Measurements from ENCODE around the gene ERN1. TPM values are rescaled to one million over a fixed set of nuclear protein-coding genes. Genes with fewer than 3 reads are reported as not detected.

Gene ERN1
- total and polyA plus RNA-seq, 10 donors: 3.1 to 65.4 (median 44.1) TPM

GRCh38 chr17:64083093-64083492, 46.9 kb downstream of the ERN1 start:
- WGBS, 5 donors: 74 to 88% (median 85%) methylated on average over 3 of the region's 3 CpGs
- peaks cover 0 to 22% (median 0%) of the 10 kb centered on the region in 6 donors for H3K36me3 ChIP-seq
- no peaks in the 10 kb centered on the region for H3K9me3 ChIP-seq
- no peak overlapping the region for H3K4me3 ChIP-seq
- intact Hi-C loops (cut with DNase I; ENCODE audit: low total_unique reads): no loop called here
- TF ChIP-seq POLR2A (IDR thresholded peaks at IDR 0.05): no peak
- no peak for TF ChIP-seq POLR2AphosphoS5 (IDR thresholded peaks at IDR 0.05)
- no peaks in the 10 kb centered on the region for H3K27me3 ChIP-seq (replicated peaks in 1 of 7)
- peaks cover 25 to 82% (median 51%) of the 10 kb centered on the region in 6 donors for H3K4me1 ChIP-seq
- peak overlapping the region in 6 of 8 donors; percentile 66 to 85 (median 77) for H3K27ac ChIP-seq
- DNase-seq: no peak

GRCh38 chr17:64081802-64082799, 47.8 kb downstream of the ERN1 start:
- Histone ChIP-seq H3K27ac (peak overlapping the region; percentile 19 to 85 (median 72)), H3K36me3 (peaks cover 0 to 32% (median 0%) of the 10 kb centered on the region in 6 donors), H3K4me1 (peaks cover 25 to 83% (median 51%) of the 10 kb centered on the region in 6 donors), H3K27me3 (replicated peaks in 1 of 7) (no peaks in the 10 kb centered on the region), H3K4me3 (peak overlapping the region in 1 of 8 donors; percentile 52), H3K9me3 (no peaks in the 10 kb centered on the region)
- 36 to 48% (median 43%) methylated on average over 8 of the region's 8 CpGs for WGBS, 5 donors
- DNase-seq: no peak
- TF ChIP-seq POLR2AphosphoS5 (IDR thresholded peaks at IDR 0.05) (peak in 1 of 3 donors; percentile 79), CTCF (IDR thresholded peaks at IDR 0.05 in 8 of 11, conservative IDR thresholded peaks at IDR 0.05 in 3 of 11) (no peak), POLR2A (IDR thresholded peaks at IDR 0.05) (no peak)
- intact Hi-C loops (cut with DNase I; ENCODE audit: low total_unique reads): no loop called here

- Histone ChIP-seq H3K9me3 (no peaks in the 10 kb centered on the region), H3K27ac (peak overlapping the region in 4 of 8 donors; percentile 3 to 85 (median 82)), H3K36me3 (peaks cover 0 to 50% (median 0%) of the 10 kb centered on the region in 6 donors), H3K27me3 (replicated peaks in 1 of 7) (no peaks in the 10 kb centered on the region), H3K4me1 (peaks cover 30 to 85% (median 56%) of the 10 kb centered on the region in 6 donors), H3K4me3 (no peak overlapping the region)
- TF ChIP-seq POLR2AphosphoS5 (IDR thresholded peaks at IDR 0.05) (no peak), POLR2A (IDR thresholded peaks at IDR 0.05) (no peak), CTCF (IDR thresholded peaks at IDR 0.05 in 8 of 11, conservative IDR thresholded peaks at IDR 0.05 in 3 of 11) (no peak)
- intact Hi-C loops (cut with DNase I; ENCODE audit: low total_unique reads): no loop called here
- DNase-seq: no peak
- 87 to 94% (median 88%) methylated on average over 3 of the region's 3 CpGs for WGBS, 5 donors
Measured at GRCh38 chr17:64080174-64080618, 49.7 kb downstream of the ERN1 start.

- Histone ChIP-seq H3K9me3 (no peaks in the 10 kb centered on the region), H3K36me3 (peaks cover 0 to 74% (median 6%) of the 10 kb centered on the region in 6 donors), H3K27ac (peak overlapping the region; percentile 36 to 89 (median 80)), H3K27me3 (replicated peaks in 1 of 7) (no peaks in the 10 kb centered on the region), H3K4me1 (peaks cover 18 to 77% (median 50%) of the 10 kb centered on the region in 6 donors), H3K4me3 (peak overlapping the region in 1 of 8 donors; percentile 55)
- intact Hi-C loops (cut with DNase I; ENCODE audit: low total_unique reads): no loop called here
- peak; percentile 88 for DNase-seq
- TF ChIP-seq POLR2AphosphoS5 (IDR thresholded peaks at IDR 0.05): peak in 1 of 3 donors; percentile 70
- no peak for TF ChIP-seq POLR2A (IDR thresholded peaks at IDR 0.05)
- 56 to 90% (median 73%) methylated on average over 11 of the region's 11 CpGs for WGBS, 5 donors
Measured at GRCh38 chr17:64077379-64077778, 52.6 kb downstream of the ERN1 start.
